HG03175 (cell line): Measurements from ENCODE around the gene P2RX3.
"Not testable (repeated sequence)": the region's sequence is repeated elsewhere in the genome, so short reads cannot be mapped to it uniquely, and the experiment has no call there.

Experiments
- ATAC-seq: cut with Tn5 transposase; IDR thresholded peaks from one replicate; pipeline ENCODE4 v1.9.1; 2021; ENCODE audit warnings: mild to moderate bottlenecking, moderate library complexity; ENCODE audit not compliant: unreplicated experiment

The P2RX3 gene

DNA sequence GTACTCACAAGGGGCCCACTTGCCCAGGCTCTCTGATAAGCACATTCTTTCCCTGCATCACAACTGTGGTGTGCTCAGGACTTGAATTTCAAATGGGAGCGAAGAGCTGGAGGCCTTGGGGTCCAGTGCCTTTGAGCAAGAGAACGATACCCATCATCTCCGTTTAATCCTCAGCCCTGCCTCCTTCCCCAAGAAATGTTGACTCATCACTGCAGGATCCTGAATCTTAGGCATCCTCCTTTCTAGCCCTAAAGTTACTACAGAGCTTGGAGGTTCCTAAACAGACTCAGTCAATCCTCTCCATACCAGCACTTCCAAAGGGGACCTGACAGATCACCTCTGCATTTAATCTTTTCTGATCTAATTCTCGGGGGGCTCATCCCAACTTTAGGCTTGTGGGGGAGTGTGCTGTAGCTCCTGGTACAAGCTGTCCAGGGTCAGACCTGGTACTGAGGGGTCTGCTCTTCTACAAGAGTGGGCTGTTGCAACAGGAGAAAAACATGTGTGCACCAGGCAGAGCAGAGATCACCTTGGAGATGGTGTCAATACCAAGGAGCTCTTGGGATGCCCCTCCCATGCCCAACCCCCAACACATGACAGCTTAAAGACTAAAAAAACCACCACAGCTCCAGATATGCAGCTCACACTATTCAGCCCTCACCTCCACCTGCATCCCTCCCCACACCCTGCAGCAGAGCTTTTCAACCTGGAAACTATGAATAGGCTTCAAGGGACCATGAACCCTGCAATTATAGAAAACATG is 56.2 kb downstream of the P2RX3 start:
- ATAC-seq = no peak

GRCh38 chr11:57395905-57396623 is 57.9 kb downstream of the P2RX3 start:
- ATAC-seq = no peak

DNA sequence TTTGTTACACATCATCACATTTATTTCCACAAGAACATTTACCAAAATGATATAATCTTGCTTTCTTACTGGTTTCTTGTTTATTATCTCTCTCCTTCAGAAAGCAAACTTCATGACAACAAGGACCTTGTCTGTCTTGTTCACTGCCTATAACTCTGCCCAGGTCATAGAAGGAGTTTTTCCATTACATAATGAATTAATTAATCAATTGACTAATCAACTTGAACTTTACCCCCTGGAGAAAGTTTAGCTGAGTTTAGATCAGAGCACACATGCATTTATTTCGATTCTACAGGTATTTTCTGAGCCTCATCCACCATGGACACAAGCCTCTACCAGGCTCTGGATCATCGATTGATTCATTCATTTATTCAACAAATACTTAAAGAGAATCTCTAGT is 58.6 kb downstream of the P2RX3 start:
- no peak for ATAC-seq

- no peak for ATAC-seq
These were observed 59.3 kb downstream of the P2RX3 start for GRCh38 chr11:57397394-57397990.

GRCh38 chr11:57399221-57399620 is 61.1 kb downstream of the P2RX3 start:
- no peak for ATAC-seq

GRCh38 chr11:57399972-57400578 is 61.9 kb downstream of the P2RX3 start:
- no peak for ATAC-seq

- no peak for ATAC-seq
These were observed 64.2 kb downstream of the P2RX3 start for GRCh38 chr11:57402188-57403002.

DNA sequence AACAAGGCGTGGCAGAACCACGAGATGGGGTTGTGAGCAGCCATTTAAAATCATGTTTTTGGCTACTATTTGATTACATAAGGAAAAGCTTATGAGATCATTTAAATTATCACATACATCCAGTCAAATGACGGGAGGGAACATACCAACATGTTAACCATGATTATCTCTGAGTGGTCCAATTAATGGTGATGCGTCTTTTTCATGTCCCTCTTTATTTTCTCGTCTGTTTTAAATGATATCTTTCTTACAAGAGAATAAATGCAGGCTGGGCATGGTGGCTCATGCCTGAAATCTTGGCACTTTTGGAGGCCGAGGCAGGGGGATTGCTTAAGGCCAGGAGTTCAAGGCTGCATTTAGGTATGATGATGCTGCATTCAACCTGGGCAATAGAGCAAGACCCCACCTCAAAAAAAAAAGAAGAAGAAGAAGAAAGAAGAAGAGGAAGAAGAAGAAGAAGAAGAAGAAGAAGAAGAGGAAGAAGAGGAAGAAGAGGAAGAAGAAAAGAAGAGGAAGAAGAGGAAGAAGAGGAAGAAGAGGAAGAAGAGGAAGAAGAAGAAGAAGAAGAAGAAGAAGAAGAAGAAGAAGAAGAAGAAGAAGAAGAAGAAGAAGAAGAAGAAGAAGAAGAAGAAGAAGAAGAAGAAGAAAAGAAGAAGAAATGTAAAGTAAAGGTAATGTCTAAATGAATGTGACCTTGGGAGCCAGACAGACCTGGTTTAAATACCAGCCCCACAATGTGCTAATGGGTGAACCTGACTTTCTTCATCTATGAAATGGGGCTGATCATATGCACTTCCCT is 65.0 kb downstream of the P2RX3 start:
- ATAC-seq = not testable (repeated sequence)

GRCh38 chr11:57403802-57404147 is 65.6 kb downstream of the P2RX3 start:
- no peak for ATAC-seq

DNA sequence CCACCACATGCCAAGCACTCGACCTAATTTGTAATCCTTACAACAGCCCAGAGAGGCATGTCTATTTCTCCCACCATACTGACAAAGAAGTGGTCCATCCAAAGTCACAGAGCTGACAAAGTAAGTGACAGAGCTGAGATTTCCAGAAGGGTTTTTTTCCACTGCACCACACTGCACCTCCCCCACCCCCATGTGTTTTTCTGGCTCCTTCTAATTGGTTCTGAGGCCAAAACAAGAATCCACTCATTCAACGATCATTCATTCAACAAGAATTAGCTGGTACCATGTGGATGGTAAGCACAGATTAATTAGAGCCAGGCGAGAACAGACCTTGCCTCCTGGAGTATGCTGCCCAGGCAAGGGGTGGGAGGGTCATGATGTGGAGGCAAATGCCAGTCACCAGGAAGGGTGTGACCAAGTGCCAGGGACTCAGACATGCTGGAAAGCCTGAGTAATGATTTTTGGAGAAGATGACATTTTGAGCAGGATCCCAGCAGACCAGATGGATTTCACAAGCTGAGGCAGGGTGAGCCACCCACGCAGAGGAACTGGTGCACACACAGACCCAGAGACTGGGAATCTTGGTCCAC is 67.2 kb downstream of the P2RX3 start:
- ATAC-seq = no peak

DNA sequence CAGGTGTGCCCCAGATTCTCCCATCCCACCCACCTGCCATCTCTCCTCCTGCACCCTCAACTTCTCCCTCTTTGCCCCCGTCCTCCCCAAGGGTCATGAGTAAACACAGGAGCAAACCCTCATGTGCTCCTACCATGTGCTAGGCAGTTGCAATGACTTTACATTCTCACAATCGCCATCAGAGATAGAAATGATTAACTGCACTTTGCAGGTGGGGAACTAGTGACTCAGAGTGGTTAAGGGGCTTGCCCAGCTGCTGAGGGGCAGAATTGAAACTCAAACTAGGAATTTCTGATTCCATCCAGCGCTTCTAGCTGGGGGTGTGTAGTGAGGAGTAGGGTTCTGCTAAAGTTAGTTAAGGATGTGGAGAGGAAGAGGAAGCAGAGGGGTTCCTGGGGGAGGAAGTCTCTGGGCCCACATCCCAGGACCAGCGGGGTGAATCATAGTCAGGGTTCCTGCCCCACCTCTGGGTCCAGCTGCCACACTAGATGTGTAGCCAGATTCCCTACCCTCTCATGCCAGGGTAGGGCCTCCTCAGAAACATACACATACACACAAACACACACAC is 68.3 kb downstream of the P2RX3 start:
- peak; percentile 88 for ATAC-seq

DNA sequence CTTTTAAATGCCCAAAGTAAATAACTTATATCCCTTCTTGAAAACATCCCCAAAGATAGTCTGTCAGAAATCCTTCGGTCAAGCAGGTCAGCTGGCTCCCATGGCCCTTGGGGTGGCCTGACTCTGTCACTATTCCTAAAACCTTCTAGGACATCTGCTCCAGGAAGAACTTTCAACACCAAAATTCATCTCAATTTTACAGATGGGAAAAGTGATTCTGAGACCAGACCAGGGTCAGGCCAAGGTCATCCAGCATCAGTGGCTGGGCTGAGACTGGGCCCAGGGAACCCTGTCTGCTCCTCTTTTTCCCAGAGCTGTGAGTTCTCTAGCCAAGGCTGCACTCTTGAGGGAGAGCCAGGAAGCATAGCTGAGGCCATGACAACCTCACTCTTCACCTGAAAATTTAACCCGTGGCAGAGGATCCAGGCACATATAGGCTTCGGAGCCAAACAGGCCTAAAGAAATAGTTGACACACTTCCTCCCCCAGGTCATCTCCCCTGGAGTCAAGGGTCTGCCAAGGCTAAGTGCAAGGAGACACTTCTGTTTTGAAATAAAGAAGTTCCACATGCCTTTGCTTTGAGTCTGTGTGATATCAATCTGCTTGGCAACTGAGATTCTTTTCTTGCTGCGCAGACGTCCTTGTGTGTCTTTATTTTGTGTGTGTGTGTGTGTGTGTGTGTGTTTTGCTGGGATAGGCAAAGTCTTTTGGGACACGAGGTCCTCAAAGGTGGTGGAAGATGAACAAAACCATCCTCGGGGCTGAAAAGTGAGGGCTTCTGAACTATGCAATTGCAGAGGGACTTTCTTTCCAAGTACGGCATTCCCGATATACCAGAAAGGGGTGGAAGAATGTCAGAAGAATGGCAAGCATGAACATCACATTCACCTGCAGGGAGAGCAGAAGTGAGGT is 69.1 kb downstream of the P2RX3 start:
- no peak for ATAC-seq

- no peak for ATAC-seq
These were observed 69.9 kb downstream of the P2RX3 start for GRCh38 chr11:57407941-57408475.

- no peak for ATAC-seq
These were observed 70.6 kb downstream of the P2RX3 start for GRCh38 chr11:57408771-57409170.

DNA sequence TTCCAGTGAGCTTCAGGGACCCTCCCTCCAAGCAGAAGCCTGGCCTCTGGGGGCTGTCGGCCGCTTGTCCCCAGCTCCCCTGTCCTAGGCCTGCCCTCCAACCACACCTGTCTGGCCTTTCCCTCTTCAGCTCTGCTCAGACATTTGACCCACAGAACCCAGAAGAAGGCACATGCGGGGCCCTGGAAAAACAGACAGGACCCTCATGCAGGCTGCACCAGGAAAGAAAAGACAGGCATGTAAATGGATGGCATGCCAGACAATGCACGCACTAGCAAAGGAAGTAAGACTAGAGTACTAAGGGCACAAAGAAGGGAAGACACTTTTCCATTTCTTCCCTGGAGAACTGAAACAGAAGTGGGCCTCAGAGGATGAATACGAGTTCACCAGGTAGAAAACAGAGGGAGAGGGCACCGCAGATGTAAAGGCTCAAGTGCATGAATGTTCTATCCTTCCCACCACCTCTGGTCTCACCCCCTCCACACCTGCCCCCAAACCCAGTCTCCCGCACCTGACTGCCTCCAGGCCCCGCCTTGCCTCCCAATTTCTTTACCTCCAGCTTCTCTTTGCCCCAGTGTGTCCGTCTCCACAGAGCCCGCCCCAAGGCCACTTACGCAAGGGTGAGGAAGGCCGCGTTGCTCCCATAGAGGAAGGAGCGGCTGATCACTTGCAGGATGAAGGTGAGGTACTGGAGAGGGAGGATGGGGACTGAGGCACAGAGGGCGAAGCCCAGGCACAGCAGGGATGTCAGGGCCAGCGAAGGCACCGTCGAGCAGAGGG is 71.4 kb downstream of the P2RX3 start:
- no peak for ATAC-seq

DNA sequence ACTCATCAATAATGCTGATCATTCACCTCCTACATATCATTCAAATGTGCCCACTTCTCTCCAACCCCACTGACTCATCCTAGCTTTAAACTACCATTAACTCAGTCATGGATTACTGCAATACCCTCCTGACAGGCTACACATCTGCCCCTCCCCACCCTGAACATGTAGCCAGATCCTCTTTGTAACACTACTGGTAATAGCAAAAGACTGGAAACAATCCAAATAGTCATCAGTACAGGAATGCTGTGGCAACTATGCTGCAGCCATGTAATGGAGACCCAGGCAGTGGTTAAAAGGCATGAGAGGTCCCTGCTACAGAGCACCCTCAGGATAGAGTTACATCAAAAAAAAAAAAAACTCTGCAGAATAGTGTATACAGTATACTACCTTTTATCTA is 72.1 kb downstream of the P2RX3 start:
- no peak for ATAC-seq

GRCh38 chr11:57413681-57414080 is 75.5 kb downstream of the P2RX3 start:
- no peak for ATAC-seq
